Uterus (tissue), 2 donors: ENCODE results near the gene FCHO2.

Experiments used
- CTCF ChIP-seq, 4 experiments: fragments of 200-600 bp in 2 of 4; fragments of 450-650 bp in 2 of 4; sonication (generic) in 2 of 4; IDR thresholded peaks; one replicate each; pipeline ENCODE4 v1.5.1; 2016 to 2019; ENCODE audit warnings: antibody characterized with exemption in 4 of 4, mild to moderate bottlenecking in 2 of 4, moderate library complexity in 1 of 4
- POLR2A ChIP-seq, 2 donors: fragments of 450-650 bp; IDR thresholded peaks; one replicate each; pipeline ENCODE4 v1.6.1; 2016; ENCODE audit warnings: antibody characterized with exemption in 2 of 2, mild to moderate bottlenecking in 1 of 2, moderate library complexity in 1 of 2

DNA sequence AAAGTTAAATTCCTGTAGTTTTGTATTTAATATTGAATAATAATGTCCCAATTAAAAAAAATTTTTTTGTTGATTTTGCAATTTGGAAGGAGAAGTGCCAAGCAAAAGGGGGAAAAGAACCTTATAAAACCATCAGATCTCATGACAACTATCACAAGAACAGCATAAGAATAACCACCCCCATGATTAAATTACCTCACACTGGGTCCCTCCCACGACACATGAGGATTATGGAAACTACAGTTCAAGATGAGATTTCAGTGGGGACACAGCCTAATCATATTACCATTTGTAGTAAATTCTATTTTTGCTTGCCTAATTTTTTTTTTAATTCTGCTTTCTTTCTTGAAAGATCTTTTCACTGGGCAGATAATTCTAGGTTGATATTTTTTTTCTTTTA is 33.4 kb upstream of the FCHO2 start:
- TF ChIP-seq CTCF (IDR thresholded peaks at IDR 0.05) = no peak
- no peak for TF ChIP-seq POLR2A (IDR thresholded peaks at IDR 0.05)
